Right atrium auricular region (tissue), 2 donors: ENCODE measurements around the gene POC1B. TPM values are rescaled to one million over a fixed set of nuclear protein-coding genes. Genes with fewer than 3 reads are reported as not detected.
A peak's percentile ranks its signal among the peaks of the same experiment; 100 is the strongest.

ENCODE experiments used
- DNase-seq: peaks from one replicate; pipeline ENCODE4 v3.0.0-alpha.2; 2019; ENCODE audit warnings: low spot score
- H3K27ac ChIP-seq, 2 donors: fragments of 200-600 bp; sonication (generic); 1 replicate in 1 of 2; 2 replicates in 1 of 2; pipeline ENCODE4 v1.5.1; 2016 to 2019
- H3K27me3 ChIP-seq, 2 donors: fragments of 200-600 bp; sonication (generic); one replicate each; pipeline versions ENCODE4 v1.5.1 to v1.6.0; 2017 to 2019
- H3K36me3 ChIP-seq: fragments of 200-600 bp; sonication (generic); one replicate; pipeline ENCODE4 v1.5.1; 2016
- H3K4me1 ChIP-seq, 2 donors: fragments of 200-600 bp; sonication (generic); one replicate each; pipeline versions ENCODE4 v1.5.1 to v1.6.0; 2017 to 2019
- H3K4me3 ChIP-seq, 2 donors: fragments of 200-600 bp; sonication (generic); 1 replicate in 1 of 2; 2 replicates in 1 of 2; pipeline ENCODE4 v1.5.1; 2017 to 2019; ENCODE audit warnings: mild to moderate bottlenecking in 1 of 2, moderate library complexity in 1 of 2
- H3K9me3 ChIP-seq, 2 donors: fragments of 200-600 bp; sonication (generic); one replicate each; pipeline ENCODE4 v1.5.1; 2019
- CTCF ChIP-seq, 2 donors: fragments of 200-600 bp; sonication (generic); IDR thresholded peaks; one replicate each; pipeline ENCODE4 v1.5.1; 2019; ENCODE audit warnings: antibody characterized with exemption in 2 of 2
- total RNA-seq, 2 donors: library from RNA; depleted of rRNA; stranded (reverse); fragments of >200 nt; gene quantifications; one replicate each; pipeline ENCODE4 v1.1.0, GENCODE V29; 2016

POC1B gene
- total RNA-seq, 2 donors from 2014 or later = 9.8 to 10.6 TPM

DNA sequence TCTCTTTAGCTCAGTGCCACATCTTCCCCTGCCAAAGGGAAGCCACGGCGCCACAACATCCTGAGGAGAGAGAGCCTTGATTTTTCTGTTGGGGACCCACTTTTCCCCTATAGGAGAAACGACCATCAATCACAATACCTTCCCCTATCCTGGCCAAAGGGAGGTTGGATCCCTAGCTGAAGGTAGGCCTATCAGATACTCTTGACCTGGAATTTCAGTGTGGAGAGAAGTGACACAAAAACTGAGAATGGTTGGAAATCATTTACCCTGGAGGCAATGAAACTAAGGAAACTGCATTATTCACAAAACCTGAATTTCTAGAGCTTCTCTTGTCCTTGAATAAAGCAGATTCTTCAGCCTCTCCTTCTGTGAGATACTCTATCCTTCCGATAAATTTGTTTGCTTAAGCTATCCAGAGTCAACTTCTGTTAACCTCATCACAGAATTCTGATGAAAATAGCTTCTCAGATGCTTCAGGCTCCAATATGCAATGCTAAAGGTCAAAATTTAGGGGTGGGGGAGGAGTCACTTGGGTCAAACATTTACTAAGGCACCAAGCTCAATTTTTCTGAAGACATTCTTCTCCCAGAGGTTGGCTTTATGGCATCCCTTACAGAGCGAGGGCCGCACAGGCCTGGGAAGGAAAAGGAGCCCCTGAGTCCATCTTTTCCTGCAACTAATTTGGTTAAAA, 146.6 kb downstream of the POC1B start:
- Histone ChIP-seq H3K27me3 (no peaks in the 10 kb centered on the region), H3K4me3 (no peak overlapping the region), H3K9me3 (no peaks in the 10 kb centered on the region), H3K36me3 (no peaks in the 10 kb centered on the region), H3K27ac (peak overlapping the region in 1 of 2 donors; percentile 54), H3K4me1 (peaks cover 0 to 37% of the 10 kb centered on the region in 2 donors)
- no peak for DNase-seq
- TF ChIP-seq CTCF (IDR thresholded peaks at IDR 0.05) = no peak

- Histone ChIP-seq H3K4me3 (no peak overlapping the region), H3K27me3 (no peaks in the 10 kb centered on the region), H3K27ac (no peak overlapping the region), H3K4me1 (peaks cover 0 to 39% of the 10 kb centered on the region in 2 donors), H3K9me3 (no peaks in the 10 kb centered on the region), H3K36me3 (no peaks in the 10 kb centered on the region)
- TF ChIP-seq CTCF (IDR thresholded peaks at IDR 0.05) = no peak
- DNase-seq = no peak
Measured at GRCh38 chr12:89376844-89377243, 149.0 kb downstream of the POC1B start.

GRCh38 chr12:89376202-89376529, 149.7 kb downstream of the POC1B start:
- peaks cover 0 to 39% of the 10 kb centered on the region in 2 donors for H3K4me1 ChIP-seq
- no peak for TF ChIP-seq CTCF (IDR thresholded peaks at IDR 0.05)
- no peaks in the 10 kb centered on the region for H3K27me3 ChIP-seq
- no peak overlapping the region for H3K27ac ChIP-seq
- no peak for DNase-seq
- H3K9me3 ChIP-seq = no peaks in the 10 kb centered on the region
- H3K4me3 ChIP-seq = no peak overlapping the region
- no peaks in the 10 kb centered on the region for H3K36me3 ChIP-seq

GRCh38 chr12:89373763-89374572, 151.9 kb downstream of the POC1B start:
- no peak for DNase-seq
- no peaks in the 10 kb centered on the region for H3K36me3 ChIP-seq
- no peaks in the 10 kb centered on the region for H3K9me3 ChIP-seq
- peaks cover 0 to 29% of the 10 kb centered on the region in 2 donors for H3K4me1 ChIP-seq
- H3K27me3 ChIP-seq = no peaks in the 10 kb centered on the region
- no peak for TF ChIP-seq CTCF (IDR thresholded peaks at IDR 0.05)
- peak overlapping the region; percentile 51 to 67 for H3K27ac ChIP-seq
- H3K4me3 ChIP-seq = no peak overlapping the region

DNA sequence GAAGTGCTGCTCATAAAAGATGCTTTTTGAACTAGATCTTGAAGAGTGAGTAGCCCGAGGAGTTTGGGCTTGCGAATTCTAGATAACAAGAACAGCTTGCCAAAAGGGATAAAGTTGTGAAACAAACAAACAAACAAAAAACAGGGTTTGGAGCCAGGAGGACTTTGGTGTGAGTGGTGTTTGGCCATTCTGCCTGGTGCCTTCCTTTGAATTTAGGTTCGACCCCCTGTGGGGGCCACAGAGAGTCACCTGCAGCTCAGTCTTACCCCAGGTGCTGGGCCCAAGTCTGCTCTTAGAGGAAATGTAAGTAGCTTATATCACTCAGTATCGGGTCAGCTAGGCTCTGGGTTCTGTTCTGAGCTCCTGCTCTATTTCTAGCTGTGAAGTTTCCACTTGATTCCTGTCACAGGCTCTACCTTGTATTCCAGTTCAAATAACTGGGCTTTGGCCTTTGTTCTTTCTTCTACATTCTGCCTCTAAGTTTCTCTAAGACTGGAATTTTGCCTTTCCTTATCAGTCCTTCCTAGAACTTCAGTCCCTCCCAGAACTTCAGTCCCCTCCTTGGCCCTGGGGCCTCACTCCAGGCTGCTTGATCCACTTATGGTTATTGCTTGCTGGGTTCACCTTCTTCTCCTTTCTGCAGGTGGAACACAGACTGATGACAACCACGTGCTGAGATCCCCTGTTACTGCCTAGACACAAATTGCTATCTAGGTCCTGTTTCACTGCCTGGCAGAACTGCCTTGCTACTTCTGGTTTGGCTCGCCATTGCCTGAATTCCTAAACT, 153.1 kb downstream of the POC1B start:
- Histone ChIP-seq H3K27ac (peak overlapping the region; percentile 51 to 67), H3K4me3 (no peak overlapping the region), H3K4me1 (peaks cover 0 to 25% of the 10 kb centered on the region in 2 donors), H3K27me3 (no peaks in the 10 kb centered on the region), H3K36me3 (no peaks in the 10 kb centered on the region), H3K9me3 (no peaks in the 10 kb centered on the region)
- no peak for TF ChIP-seq CTCF (IDR thresholded peaks at IDR 0.05)
- DNase-seq = no peak
